Skin of body (tissue), 2 donors: ENCODE data around the gene PSENEN. TPM values are rescaled to one million over a fixed set of nuclear protein-coding genes. Genes with fewer than 3 reads are reported as not detected.
A peak's percentile ranks its signal among the peaks of the same experiment; 100 is the strongest.

Source experiments
- DNase-seq: peaks from one replicate; lab custom pipeline; 2025; lab: John Stamatoyannopoulos, UW
- total RNA-seq: library from RNA; depleted of rRNA; stranded (reverse); fragments of >200 nt; gene quantifications from one replicate; pipeline ENCODE4 v1.2.3, GENCODE V29; 2014

PSENEN gene
- total RNA-seq, 1 donor from 2014 or later, result 10.1 TPM

- no peak for DNase-seq
Measured at GRCh38 chr19:35733180-35734125, 12.0 kb upstream of the PSENEN start.

GRCh38 chr19:35734273-35734672, 11.2 kb upstream of the PSENEN start:
- no peak for DNase-seq

GRCh38 chr19:35734889-35735288, 10.6 kb upstream of the PSENEN start:
- no peak for DNase-seq

GRCh38 chr19:35736913-35737886, 8.3 kb upstream of the PSENEN start:
- DNase-seq, result no peak

GRCh38 chr19:35738021-35738886, 7.2 kb upstream of the PSENEN start:
- no peak for DNase-seq

GRCh38 chr19:35738887-35739229, 6.6 kb upstream of the PSENEN start:
- DNase-seq, result no peak

- no peak for DNase-seq
Measured at GRCh38 chr19:35739275-35740107, 6.0 kb upstream of the PSENEN start.

- no peak for DNase-seq
Measured at GRCh38 chr19:35740108-35740422, 5.4 kb upstream of the PSENEN start.

GRCh38 chr19:35740423-35741202, 4.8 kb upstream of the PSENEN start:
- peak; percentile 95 for DNase-seq

- no peak for DNase-seq
Measured at GRCh38 chr19:35741203-35741515, 4.3 kb upstream of the PSENEN start.

GRCh38 chr19:35742121-35742724, 3.2 kb upstream of the PSENEN start, which contains the start of gene IGFLR1:
IGFLR1 (minus strand) TSS chr19:35742452; CDS start chr19:35741180, 1,272 bp downstream.
- no peak for DNase-seq

GRCh38 chr19:35743640-35744429, 1.6 kb upstream of the PSENEN start:
- no peak for DNase-seq

- DNase-seq, result peak; percentile 96
Measured at GRCh38 chr19:35744430-35745327, 772 bp upstream of the PSENEN start.

- DNase-seq, result no peak
Measured at GRCh38 chr19:35746087-35746462, 624 bp downstream of the PSENEN start.

- no peak for DNase-seq
Measured at GRCh38 chr19:35746531-35746930, 1.1 kb downstream of the PSENEN start.

GRCh38 chr19:35748106-35749020, 2.9 kb downstream of the PSENEN start, which contains the start of gene LIN37:
LIN37 (plus strand) TSS chr19:35748576; CDS start chr19:35748725, 149 bp downstream.
- peak; percentile 100 for DNase-seq
